HG02884 (cell line): ENCODE results near the gene IFTAP.

Experiments
- ATAC-seq: cut with Tn5 transposase; IDR thresholded peaks from one replicate; pipeline ENCODE4 v1.9.1; 2021; ENCODE audit warnings: mild to moderate bottlenecking, moderate library complexity; ENCODE audit not compliant: unreplicated experiment

The IFTAP gene

DNA sequence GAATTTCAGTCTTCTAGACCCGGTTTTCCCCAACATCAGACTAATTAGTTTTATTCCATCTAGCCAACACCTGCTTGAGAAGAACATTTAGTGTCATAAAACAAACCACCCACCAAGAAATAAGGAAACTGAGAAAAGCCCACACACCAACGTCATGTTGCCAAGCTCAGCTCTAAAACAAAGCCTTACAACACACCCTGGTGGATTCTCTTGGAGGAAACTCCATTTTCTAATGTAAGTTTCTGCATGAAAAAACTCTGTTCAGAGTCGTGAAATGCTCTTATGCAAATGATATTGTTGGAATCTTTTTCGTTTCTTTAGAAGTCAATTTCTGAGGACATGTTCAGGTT is 108.7 kb downstream of the IFTAP start:
- ATAC-seq, result peak; percentile 81
